Central memory CD8-positive, alpha-beta T cell (primary cell): ENCODE measurements around the gene DNAJC16.

ENCODE experiments used
- ATAC-seq: fragments of 150-1000 bp; cut with Tn5 transposase; replicated peaks from 2 replicates; pipeline ENCODE4 v1.10.0; 2022; ENCODE audit warnings: mild to moderate bottlenecking, moderate FRiP score, moderate number of reproducible peaks; ENCODE audit not compliant: poor library complexity, severe bottlenecking; ENCODE audit errors: extremely low read depth
- DNase-seq, 2 donors: peaks; one replicate each; pipeline ENCODE4 v3.0.0; 2021; ENCODE audit warnings: low spot score in 2 of 2
- H3K27ac Mint-ChIP-seq: one replicate; pipeline ENCODE4 v1.8.0; 2022; ENCODE audit warnings: low read depth, mild to moderate bottlenecking, moderate library complexity, mixed read lengths
- H3K27me3 Mint-ChIP-seq: one replicate; pipeline ENCODE4 v1.8.0; 2022; ENCODE audit warnings: mixed read lengths
- H3K36me3 Mint-ChIP-seq: one replicate; pipeline ENCODE4 v1.8.0; 2022; ENCODE audit warnings: mild to moderate bottlenecking, moderate library complexity, mixed read lengths; ENCODE audit not compliant: insufficient read depth
- H3K4me1 Mint-ChIP-seq: one replicate; pipeline ENCODE4 v1.8.0; 2022; ENCODE audit warnings: mixed read lengths
- H3K4me3 Mint-ChIP-seq: one replicate; pipeline ENCODE4 v1.8.0; 2022; ENCODE audit warnings: mild to moderate bottlenecking, moderate library complexity, mixed read lengths
- H3K9me3 Mint-ChIP-seq: one replicate; pipeline ENCODE4 v1.8.0; 2022; ENCODE audit warnings: mixed read lengths

Gene DNAJC16

GRCh38 chr1:15557594-15557993 is 30.9 kb downstream of the DNAJC16 start:
- Mint-ChIP-seq H3K27ac (no peak overlapping the region), H3K9me3 (no peaks in the 10 kb centered on the region), H3K4me1 (no peaks in the 10 kb centered on the region), H3K27me3 (no peaks in the 10 kb centered on the region), H3K36me3 (peaks cover 36% of the 10 kb centered on the region), H3K4me3 (no peak overlapping the region)
- DNase-seq, result no peak
- no peak for ATAC-seq

- no peaks in the 10 kb centered on the region for H3K4me1 Mint-ChIP-seq
Measured at GRCh38 chr1:15558516-15558915, 31.9 kb downstream of the DNAJC16 start.

GRCh38 chr1:15559189-15559810 is 32.7 kb downstream of the DNAJC16 start:
- H3K27me3 Mint-ChIP-seq, result no peaks in the 10 kb centered on the region
- no peaks in the 10 kb centered on the region for H3K9me3 Mint-ChIP-seq
- H3K4me1 Mint-ChIP-seq, result no peaks in the 10 kb centered on the region
- peaks cover 46% of the 10 kb centered on the region for H3K36me3 Mint-ChIP-seq
- no peak for DNase-seq
- H3K4me3 Mint-ChIP-seq, result no peak overlapping the region
- no peak for ATAC-seq
- no peak overlapping the region for H3K27ac Mint-ChIP-seq

More at GRCh38 chr1:15558516-15558915, 31.9 kb downstream of the DNAJC16 start:
- H3K27ac Mint-ChIP-seq, result no peak overlapping the region
- H3K36me3 Mint-ChIP-seq, result peaks cover 41% of the 10 kb centered on the region
- H3K9me3 Mint-ChIP-seq, result no peaks in the 10 kb centered on the region
- DNase-seq (no peak), ATAC-seq (no peak)
- H3K27me3 Mint-ChIP-seq, result no peaks in the 10 kb centered on the region
- no peak overlapping the region for H3K4me3 Mint-ChIP-seq

DNA sequence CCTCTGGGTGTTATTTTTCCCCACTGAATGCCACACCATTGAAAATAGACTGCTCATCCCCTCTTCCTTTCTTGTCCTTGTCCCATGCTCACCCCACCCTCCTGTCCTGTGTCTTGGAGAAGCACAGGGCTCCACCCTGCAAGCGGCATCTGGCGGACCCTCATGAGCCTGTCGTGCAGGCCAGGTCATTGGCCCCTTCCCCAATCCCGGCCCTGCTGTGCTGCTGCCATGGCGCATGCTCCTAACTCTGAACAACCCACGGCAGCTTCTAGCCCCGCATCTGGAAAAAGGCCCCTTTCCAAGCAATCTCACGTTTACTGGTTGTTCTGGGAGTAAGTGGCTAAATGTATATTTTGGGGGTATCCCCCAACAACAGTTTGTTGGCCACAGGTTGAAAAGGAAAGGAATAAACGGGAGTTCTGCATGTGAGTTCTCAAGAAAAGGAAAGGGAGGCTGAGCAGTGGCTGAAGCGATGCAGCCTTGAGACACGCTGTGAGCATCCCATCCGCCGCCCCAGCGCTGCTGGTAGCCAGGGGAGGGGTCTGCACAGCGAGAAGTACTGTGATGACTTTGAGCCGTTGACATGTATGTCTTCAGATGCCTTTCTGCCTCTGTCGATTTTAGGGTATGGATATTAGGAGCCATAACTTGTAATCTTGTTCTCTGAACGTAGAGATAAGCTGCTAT is 41.9 kb downstream of the DNAJC16 start:
- H3K9me3 Mint-ChIP-seq, result no peaks in the 10 kb centered on the region
- no peak overlapping the region for H3K27ac Mint-ChIP-seq
- no peaks in the 10 kb centered on the region for H3K4me1 Mint-ChIP-seq
- H3K27me3 Mint-ChIP-seq, result no peaks in the 10 kb centered on the region
- ATAC-seq (no peak), DNase-seq (no peak)
- no peak overlapping the region for H3K4me3 Mint-ChIP-seq
- peaks cover 63% of the 10 kb centered on the region for H3K36me3 Mint-ChIP-seq

GRCh38 chr1:15570861-15571260 is 44.2 kb downstream of the DNAJC16 start:
- Mint-ChIP-seq H3K27me3 (no peaks in the 10 kb centered on the region), H3K27ac (no peak overlapping the region), H3K4me3 (no peak overlapping the region), H3K36me3 (peaks cover 45% of the 10 kb centered on the region), H3K9me3 (no peaks in the 10 kb centered on the region), H3K4me1 (no peaks in the 10 kb centered on the region)
- ATAC-seq (no peak), DNase-seq (no peak)

DNA sequence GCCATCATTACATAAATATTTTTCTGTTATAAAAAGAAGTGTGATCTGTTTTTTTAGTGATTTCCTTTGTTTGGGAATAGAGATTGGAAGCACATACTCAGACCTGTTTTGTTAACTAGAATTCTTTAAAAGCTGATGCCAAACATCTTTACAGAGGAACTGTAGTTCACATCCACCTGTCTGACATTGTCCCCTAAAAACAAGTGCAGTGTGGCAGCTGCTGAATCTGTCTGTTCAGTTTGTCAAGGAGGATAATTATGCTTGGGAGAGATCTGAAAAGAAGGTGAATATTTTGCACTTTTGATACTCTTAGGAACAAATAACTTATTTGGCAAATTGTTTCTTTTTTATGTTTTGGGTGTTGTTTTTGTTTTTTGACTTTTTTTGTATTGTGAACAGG is 44.6 kb downstream of the DNAJC16 start:
- no peak overlapping the region for H3K27ac Mint-ChIP-seq
- peaks cover 42% of the 10 kb centered on the region for H3K36me3 Mint-ChIP-seq
- no peak for ATAC-seq
- no peak for DNase-seq
- no peaks in the 10 kb centered on the region for H3K9me3 Mint-ChIP-seq
- no peaks in the 10 kb centered on the region for H3K4me1 Mint-ChIP-seq
- no peak overlapping the region for H3K4me3 Mint-ChIP-seq
- H3K27me3 Mint-ChIP-seq, result no peaks in the 10 kb centered on the region

DNA sequence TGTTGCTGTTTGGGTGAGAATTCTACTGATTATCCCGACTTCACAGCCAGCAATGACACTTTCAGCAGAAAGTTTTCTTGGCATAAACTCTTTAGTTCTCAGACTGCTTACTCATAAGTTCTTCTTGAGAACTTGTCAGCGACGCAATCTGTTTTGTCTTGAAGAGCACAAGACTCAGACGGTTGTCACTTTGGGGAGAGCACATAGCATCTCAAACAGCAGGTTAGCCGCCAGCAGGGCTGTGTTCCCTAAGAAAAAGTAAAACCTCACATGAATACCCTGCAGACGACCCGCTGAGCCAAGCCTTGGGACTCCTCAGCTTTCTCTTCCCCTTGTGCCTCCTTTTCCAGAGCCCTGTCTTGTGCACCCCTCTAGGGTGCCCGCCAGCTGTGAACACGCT is 46.8 kb downstream of the DNAJC16 start:
- DNase-seq (no peak), ATAC-seq (no peak)
- no peaks in the 10 kb centered on the region for H3K9me3 Mint-ChIP-seq
- H3K36me3 Mint-ChIP-seq, result peaks cover 31% of the 10 kb centered on the region
- no peak overlapping the region for H3K27ac Mint-ChIP-seq
- H3K4me3 Mint-ChIP-seq, result no peak overlapping the region
- peaks cover 2% of the 10 kb centered on the region for H3K4me1 Mint-ChIP-seq
- H3K27me3 Mint-ChIP-seq, result no peaks in the 10 kb centered on the region

DNA sequence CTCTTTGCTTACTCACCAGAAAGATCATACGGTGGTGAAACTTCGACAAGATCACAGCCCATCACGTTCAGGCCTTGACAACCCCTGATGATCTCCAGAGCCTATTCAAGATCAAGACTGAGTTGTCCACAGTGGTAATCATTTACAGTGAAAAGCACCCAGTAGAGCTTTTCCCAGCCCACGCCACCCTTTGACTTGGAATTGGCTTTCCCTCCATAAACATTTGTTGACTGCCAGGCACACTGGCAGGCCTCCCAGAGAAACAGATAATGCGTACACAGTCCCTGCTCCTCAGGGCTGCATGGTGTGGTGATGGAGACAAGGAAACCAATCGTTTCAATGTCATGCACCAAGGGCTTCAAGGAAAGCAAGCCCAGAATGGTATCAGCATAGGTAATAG is 48.1 kb downstream of the DNAJC16 start:
- DNase-seq (no peak), ATAC-seq (no peak)
- peaks cover 26% of the 10 kb centered on the region for H3K36me3 Mint-ChIP-seq
- no peak overlapping the region for H3K27ac Mint-ChIP-seq
- no peaks in the 10 kb centered on the region for H3K9me3 Mint-ChIP-seq
- no peaks in the 10 kb centered on the region for H3K27me3 Mint-ChIP-seq
- H3K4me1 Mint-ChIP-seq, result peaks cover 15% of the 10 kb centered on the region
- no peak overlapping the region for H3K4me3 Mint-ChIP-seq

GRCh38 chr1:15575549-15576150 is 49.0 kb downstream of the DNAJC16 start:
- no peak for DNase-seq
- Mint-ChIP-seq H3K27ac (no peak overlapping the region), H3K4me3 (no peak overlapping the region), H3K9me3 (no peaks in the 10 kb centered on the region), H3K27me3 (no peaks in the 10 kb centered on the region), H3K36me3 (peaks cover 24% of the 10 kb centered on the region), H3K4me1 (peaks cover 20% of the 10 kb centered on the region)
- no peak for ATAC-seq

- Mint-ChIP-seq H3K9me3 (no peaks in the 10 kb centered on the region), H3K27me3 (no peaks in the 10 kb centered on the region), H3K4me1 (peaks cover 20% of the 10 kb centered on the region), H3K4me3 (peak overlapping the region; percentile 6), H3K27ac (no peak overlapping the region), H3K36me3 (peaks cover 8% of the 10 kb centered on the region)
- no peak for DNase-seq
- ATAC-seq, result no peak
Measured at GRCh38 chr1:15577691-15578090, 51.0 kb downstream of the DNAJC16 start.

- Mint-ChIP-seq H3K27me3 (no peaks in the 10 kb centered on the region), H3K4me1 (peaks cover 28% of the 10 kb centered on the region), H3K4me3 (peak overlapping the region; percentile 58), H3K9me3 (no peaks in the 10 kb centered on the region), H3K36me3 (peaks cover 3% of the 10 kb centered on the region), H3K27ac (peak overlapping the region; percentile 82)
- DNase-seq (peak in 1 of 2 donors; percentile 25), ATAC-seq (peak; percentile 94)
Measured at GRCh38 chr1:15578921-15579682, 52.5 kb downstream of the DNAJC16 start.

- ATAC-seq (peak; percentile 19), DNase-seq (no peak)
- Mint-ChIP-seq H3K4me3 (peak overlapping the region; percentile 58), H3K27ac (peak overlapping the region; percentile 82), H3K36me3 (peaks cover 2% of the 10 kb centered on the region), H3K9me3 (no peaks in the 10 kb centered on the region), H3K4me1 (peaks cover 28% of the 10 kb centered on the region), H3K27me3 (no peaks in the 10 kb centered on the region)
Measured at GRCh38 chr1:15579683-15580047, 53.0 kb downstream of the DNAJC16 start.
